ENCODE measurements around the gene PPP2CA.

The PPP2CA gene

GRCh38 chr5:134149571-134150303 is 76.1 kb downstream of the PPP2CA start:
- no peak overlapping the region for H3K4me3 ChIP-seq (ENCODE audit: low read depth, low read length)
- H3K4me1 ChIP-seq = peaks cover 8% of the 10 kb centered on the region
- H3K27me3 ChIP-seq (ENCODE audit: control insufficient read depth, insufficient read depth, low read length) = no peaks in the 10 kb centered on the region
- H3K4me2 ChIP-seq (ENCODE audit: low read length) = no peak overlapping the region
- peak overlapping the region; percentile 31 for H3K27ac ChIP-seq
- H3K9me3 ChIP-seq (ENCODE audit: control insufficient read depth, low read length) = no peaks in the 10 kb centered on the region
- no peaks in the 10 kb centered on the region for H3K36me3 ChIP-seq (ENCODE audit: control insufficient read depth, insufficient read depth, low read length)
- peaks cover 52% of the 10 kb centered on the region for H3K79me2 ChIP-seq
- no peak overlapping the region for H2AFZ ChIP-seq
- no peak overlapping the region for H3K9ac ChIP-seq
- TF ChIP-seq CTCF (IDR thresholded peaks at IDR 0.05) = no peak

- H3K9me3 ChIP-seq (ENCODE audit: control insufficient read depth, low read length) = no peaks in the 10 kb centered on the region
- H3K4me1 ChIP-seq = peaks cover 11% of the 10 kb centered on the region
- H3K4me3 ChIP-seq (ENCODE audit: low read depth, low read length) = no peak overlapping the region
- TF ChIP-seq CTCF (IDR thresholded peaks at IDR 0.05) = no peak
- H3K36me3 ChIP-seq (ENCODE audit: control insufficient read depth, insufficient read depth, low read length) = no peaks in the 10 kb centered on the region
- no peaks in the 10 kb centered on the region for H3K27me3 ChIP-seq (ENCODE audit: control insufficient read depth, insufficient read depth, low read length)
- no peak overlapping the region for H3K9ac ChIP-seq
- H2AFZ ChIP-seq = no peak overlapping the region
- peaks cover 58% of the 10 kb centered on the region for H3K79me2 ChIP-seq
- no peak overlapping the region for H3K27ac ChIP-seq
- no peak overlapping the region for H3K4me2 ChIP-seq (ENCODE audit: low read length)
Observed at GRCh38 chr5:134148986-134149539, 76.8 kb downstream of the PPP2CA start.

- Histone ChIP-seq H3K4me3 (ENCODE audit: low read depth, low read length) (no peak overlapping the region), H2AFZ (no peak overlapping the region), H3K36me3 (ENCODE audit: control insufficient read depth, insufficient read depth, low read length) (no peaks in the 10 kb centered on the region), H3K9ac (no peak overlapping the region), H3K27ac (no peak overlapping the region), H3K9me3 (ENCODE audit: control insufficient read depth, low read length) (no peaks in the 10 kb centered on the region), H3K4me1 (peaks cover 11% of the 10 kb centered on the region), H3K79me2 (peaks cover 59% of the 10 kb centered on the region), H3K4me2 (ENCODE audit: low read length) (no peak overlapping the region), H3K27me3 (ENCODE audit: control insufficient read depth, insufficient read depth, low read length) (no peaks in the 10 kb centered on the region)
- TF ChIP-seq CTCF (IDR thresholded peaks at IDR 0.05) = no peak
Observed at GRCh38 chr5:134148316-134148715, 77.6 kb downstream of the PPP2CA start.

- H3K4me1 ChIP-seq = peaks cover 11% of the 10 kb centered on the region
- no peak overlapping the region for H3K9ac ChIP-seq
- H3K4me2 ChIP-seq (ENCODE audit: low read length) = no peak overlapping the region
- H3K27ac ChIP-seq = no peak overlapping the region
- H3K79me2 ChIP-seq = peaks cover 64% of the 10 kb centered on the region
- H3K36me3 ChIP-seq (ENCODE audit: control insufficient read depth, insufficient read depth, low read length) = no peaks in the 10 kb centered on the region
- no peak overlapping the region for H3K4me3 ChIP-seq (ENCODE audit: low read depth, low read length)
- no peak for TF ChIP-seq CTCF (IDR thresholded peaks at IDR 0.05)
- no peaks in the 10 kb centered on the region for H3K9me3 ChIP-seq (ENCODE audit: control insufficient read depth, low read length)
- no peak overlapping the region for H2AFZ ChIP-seq
- H3K27me3 ChIP-seq (ENCODE audit: control insufficient read depth, insufficient read depth, low read length) = no peaks in the 10 kb centered on the region
Observed at GRCh38 chr5:134146651-134147518, 79.0 kb downstream of the PPP2CA start.
